ENCODE results near the gene TMEM233.

The TMEM233 gene

GRCh38 chr12:119681728-119682638 lies 88.4 kb downstream of the TMEM233 start:
- DNase-seq (ENCODE audit: low read depth) = no peak

- no peak for DNase-seq (ENCODE audit: low read depth)
Measured at GRCh38 chr12:119682639-119683252, 89.2 kb downstream of the TMEM233 start.

GRCh38 chr12:119683413-119683812 lies 89.8 kb downstream of the TMEM233 start:
- DNase-seq (ENCODE audit: low read depth) = peak; percentile 78

GRCh38 chr12:119683816-119684215 lies 90.2 kb downstream of the TMEM233 start:
- DNase-seq (ENCODE audit: low read depth) = no peak

GRCh38 chr12:119684711-119685369 lies 91.3 kb downstream of the TMEM233 start:
- no peak for DNase-seq (ENCODE audit: low read depth)

GRCh38 chr12:119685375-119685774 lies 91.8 kb downstream of the TMEM233 start:
- DNase-seq (ENCODE audit: low read depth) = no peak

- DNase-seq (ENCODE audit: low read depth) = no peak
Measured at GRCh38 chr12:119686355-119686754, 92.8 kb downstream of the TMEM233 start.

- no peak for DNase-seq (ENCODE audit: low read depth)
Measured at GRCh38 chr12:119686776-119687175, 93.2 kb downstream of the TMEM233 start.

- DNase-seq (ENCODE audit: low read depth) = no peak
Measured at GRCh38 chr12:119687406-119687805, 93.8 kb downstream of the TMEM233 start.

- no peak for DNase-seq (ENCODE audit: low read depth)
Measured at GRCh38 chr12:119687879-119688278, 94.3 kb downstream of the TMEM233 start.

GRCh38 chr12:119689935-119690500 lies 96.4 kb downstream of the TMEM233 start:
- DNase-seq (ENCODE audit: low read depth) = no peak

- no peak for DNase-seq (ENCODE audit: low read depth)
Measured at GRCh38 chr12:119691202-119691810, 97.7 kb downstream of the TMEM233 start.

- DNase-seq (ENCODE audit: low read depth) = no peak
Measured at GRCh38 chr12:119692410-119692809, 98.8 kb downstream of the TMEM233 start.
